ENCODE data around the gene C11orf24.

- TF ChIP-seq, protein P1, sequence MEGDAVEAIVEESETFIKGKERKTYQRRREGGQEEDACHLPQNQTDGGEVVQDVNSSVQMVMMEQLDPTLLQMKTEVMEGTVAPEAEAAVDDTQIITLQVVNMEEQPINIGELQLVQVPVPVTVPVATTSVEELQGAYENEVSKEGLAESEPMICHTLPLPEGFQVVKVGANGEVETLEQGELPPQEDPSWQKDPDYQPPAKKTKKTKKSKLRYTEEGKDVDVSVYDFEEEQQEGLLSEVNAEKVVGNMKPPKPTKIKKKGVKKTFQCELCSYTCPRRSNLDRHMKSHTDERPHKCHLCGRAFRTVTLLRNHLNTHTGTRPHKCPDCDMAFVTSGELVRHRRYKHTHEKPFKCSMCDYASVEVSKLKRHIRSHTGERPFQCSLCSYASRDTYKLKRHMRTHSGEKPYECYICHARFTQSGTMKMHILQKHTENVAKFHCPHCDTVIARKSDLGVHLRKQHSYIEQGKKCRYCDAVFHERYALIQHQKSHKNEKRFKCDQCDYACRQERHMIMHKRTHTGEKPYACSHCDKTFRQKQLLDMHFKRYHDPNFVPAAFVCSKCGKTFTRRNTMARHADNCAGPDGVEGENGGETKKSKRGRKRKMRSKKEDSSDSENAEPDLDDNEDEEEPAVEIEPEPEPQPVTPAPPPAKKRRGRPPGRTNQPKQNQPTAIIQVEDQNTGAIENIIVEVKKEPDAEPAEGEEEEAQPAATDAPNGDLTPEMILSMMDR (IDR thresholded peaks at IDR 0.05): no peak
- no peak for TF ChIP-seq EZH2 (IDR thresholded peaks at IDR 0.05)
- no peak for TF ChIP-seq EZH2phosphoT487 (IDR thresholded peaks at IDR 0.05)
Observed at GRCh38 chr11:68224606-68225005, 47.2 kb downstream of the C11orf24 start.

Data from neural progenitor cell (in vitro differentiated cells).